NCI-H2196 treated with DMSO at 0.1 percent for 48 hours (cell line): ENCODE data around the gene NXPH3.
"Not testable (repeated sequence)": the region's sequence is repeated elsewhere in the genome, so short reads cannot be mapped to it uniquely, and the experiment has no call there.

Experiments used
- DNase-seq: peaks from one replicate; lab custom pipeline; 2025; ENCODE audit not compliant: unreplicated experiment; lab: John Stamatoyannopoulos, UW

The NXPH3 gene

GRCh38 chr17:49554694-49555494, 20.8 kb upstream of the NXPH3 start:
- DNase-seq = no peak

DNA sequence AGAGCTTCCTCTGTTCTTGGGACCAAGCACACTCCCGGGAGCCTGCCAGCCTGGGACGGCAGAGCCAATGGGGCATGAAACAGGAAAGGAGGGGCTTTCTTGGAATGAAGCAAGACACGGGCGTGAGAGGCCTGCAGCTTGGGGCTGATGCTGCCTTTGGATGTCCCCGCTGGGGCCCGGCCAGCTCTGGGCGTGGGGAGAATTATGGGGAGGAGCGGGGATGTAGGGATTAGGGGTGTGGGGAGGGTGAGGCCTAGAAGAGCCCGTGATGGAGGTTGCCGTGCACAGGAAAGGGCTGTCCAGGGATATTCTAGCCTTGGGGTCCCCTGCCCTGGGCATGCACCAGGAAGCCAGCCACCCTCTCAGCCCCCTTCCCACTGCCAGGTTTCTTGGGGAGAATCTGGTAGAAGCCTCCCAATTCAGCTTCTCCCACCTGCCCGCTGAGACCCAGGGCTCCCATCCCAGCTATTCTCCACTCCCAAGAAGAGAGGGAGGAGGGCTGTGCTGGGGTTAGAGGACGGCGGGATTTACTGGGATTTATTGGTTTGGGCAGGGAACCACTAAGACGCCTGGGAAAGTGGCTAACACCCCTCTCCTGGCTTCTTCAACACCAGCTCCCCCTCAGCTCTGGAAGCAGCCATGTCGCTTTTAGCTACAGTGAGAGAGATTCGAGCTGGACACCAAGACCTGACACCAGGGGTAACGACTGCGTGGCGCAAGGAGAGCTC, 20.0 kb upstream of the NXPH3 start:
- DNase-seq = no peak

GRCh38 chr17:49556223-49556943, 19.3 kb upstream of the NXPH3 start:
- DNase-seq = peak; percentile 49

GRCh38 chr17:49557312-49558024, 18.2 kb upstream of the NXPH3 start:
- peak; percentile 69 for DNase-seq

GRCh38 chr17:49564638-49565037, 11.0 kb upstream of the NXPH3 start:
- DNase-seq = no peak

GRCh38 chr17:49565948-49566491, 9.7 kb upstream of the NXPH3 start:
- peak; percentile 94 for DNase-seq

DNA sequence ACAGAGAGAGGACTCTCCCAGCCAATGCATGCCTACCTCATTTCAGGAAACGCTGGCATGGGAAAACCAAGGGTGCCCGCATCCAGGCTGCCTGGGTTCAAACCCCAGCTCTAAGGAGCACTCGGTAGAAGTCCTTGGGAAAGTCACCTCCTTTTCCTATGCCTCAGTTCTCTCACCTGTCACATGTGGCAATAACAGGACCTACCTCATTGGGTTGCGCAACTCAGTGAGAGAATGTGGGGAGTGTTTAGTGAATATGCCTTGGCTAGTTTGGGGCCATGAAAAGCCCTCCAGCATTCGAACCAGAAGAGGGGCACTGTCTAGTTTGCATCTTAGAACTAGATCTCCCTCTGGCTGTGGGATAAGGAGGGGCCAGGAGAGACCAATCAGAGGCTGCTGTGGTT, 9.0 kb upstream of the NXPH3 start:
- no peak for DNase-seq

GRCh38 chr17:49567104-49567521, 8.6 kb upstream of the NXPH3 start:
- no peak for DNase-seq

GRCh38 chr17:49567871-49568694, 7.6 kb upstream of the NXPH3 start:
- peak; percentile 49 for DNase-seq

- not testable (repeated sequence) for DNase-seq
These were observed 7.0 kb upstream of the NXPH3 start for GRCh38 chr17:49568695-49569047.

- no peak for DNase-seq
These were observed 5.0 kb upstream of the NXPH3 start for GRCh38 chr17:49570540-49571242.

- DNase-seq = no peak
These were observed 4.4 kb upstream of the NXPH3 start for GRCh38 chr17:49571283-49571682.

DNA sequence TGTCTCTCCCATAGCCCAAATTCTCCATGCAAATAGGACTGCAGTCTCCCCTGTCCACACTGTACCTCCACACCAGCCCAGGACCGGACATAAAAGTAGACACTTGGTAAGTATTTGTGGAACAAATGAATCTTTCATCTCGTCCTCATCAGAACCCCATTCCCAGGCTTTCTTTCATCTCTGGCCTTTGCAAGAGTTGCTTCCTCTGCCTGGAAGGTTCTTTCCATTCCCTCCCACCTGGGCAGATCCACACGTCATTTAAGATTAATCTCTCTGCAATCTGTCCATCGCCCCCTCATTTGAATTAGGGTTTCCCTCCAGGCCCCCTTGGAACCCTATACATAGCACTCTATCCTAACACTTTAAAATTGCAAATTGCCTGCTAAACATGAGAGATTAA, 3.9 kb upstream of the NXPH3 start:
- DNase-seq = no peak

DNA sequence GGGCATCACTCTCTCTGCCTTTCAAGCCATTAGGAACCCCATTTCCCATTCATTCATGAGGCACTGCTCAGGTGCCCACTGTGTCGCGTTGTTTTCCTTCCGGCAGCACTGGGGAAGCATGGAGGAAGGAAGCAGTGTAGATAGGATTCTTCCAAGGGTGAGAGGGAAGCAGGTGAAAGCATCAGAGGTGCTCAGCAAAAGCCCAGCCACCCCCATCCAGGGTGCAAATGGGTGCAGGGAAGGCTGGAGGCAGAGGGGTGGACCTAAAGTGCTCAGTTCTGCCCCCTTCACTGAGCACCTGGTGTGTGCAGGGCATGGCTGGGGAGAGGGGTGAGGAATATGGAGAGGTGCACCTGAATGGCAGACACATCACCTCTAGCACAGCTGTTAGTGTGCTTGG, 3.4 kb upstream of the NXPH3 start:
- DNase-seq = no peak

GRCh38 chr17:49572806-49573420, 2.8 kb upstream of the NXPH3 start:
- no peak for DNase-seq

- no peak for DNase-seq
These were observed 2.0 kb upstream of the NXPH3 start for GRCh38 chr17:49573510-49574322.

DNA sequence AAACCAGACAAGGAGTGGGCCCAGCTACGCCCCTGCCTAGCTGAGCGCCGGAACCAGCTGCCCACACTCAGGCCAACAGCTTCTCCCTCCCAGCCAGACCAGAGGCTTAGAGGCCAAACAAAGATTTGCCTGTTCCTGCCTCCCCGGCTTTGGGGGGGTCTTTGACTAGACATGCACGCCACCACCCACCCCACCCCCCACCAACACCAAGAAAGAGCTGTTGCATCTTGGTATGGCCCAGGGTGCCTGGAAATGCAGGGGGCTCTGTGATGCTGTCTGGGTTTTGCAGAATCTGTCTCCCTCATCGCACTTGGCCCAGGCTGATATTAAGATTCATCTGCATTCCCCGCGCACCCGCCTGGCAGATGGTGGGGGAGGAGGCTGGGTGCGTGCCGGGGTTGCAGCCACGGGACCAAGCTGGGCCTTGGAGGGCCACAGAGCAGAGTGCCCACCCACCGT, 1.3 kb upstream of the NXPH3 start:
- no peak for DNase-seq
